ENCODE measurements around the gene FCAMR. TPM values are rescaled to one million over a fixed set of nuclear protein-coding genes. Genes with fewer than 3 reads are reported as not detected.

FCAMR gene
- polyA plus RNA-seq, 3 donors = not detected

DNA sequence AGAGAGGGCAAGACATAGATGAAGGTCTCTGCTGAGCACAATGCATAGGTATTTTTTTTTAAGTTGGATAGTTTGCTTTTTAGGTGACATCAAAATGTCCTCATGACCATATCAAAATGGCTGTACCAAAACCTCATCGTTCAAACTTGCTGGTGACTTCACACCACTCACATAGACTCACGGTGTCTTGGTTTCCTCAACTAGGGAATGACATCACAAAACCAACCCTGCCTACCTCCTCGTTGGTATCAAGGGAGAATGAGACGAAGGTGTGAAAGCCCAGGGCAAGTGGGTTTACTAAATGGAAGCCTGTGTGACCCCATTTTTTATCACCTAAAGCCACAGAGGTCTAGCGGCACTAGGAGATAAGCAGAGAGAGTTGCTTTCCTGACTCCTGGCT lies 25.6 kb downstream of the FCAMR start:
- Histone ChIP-seq H2AFZ (ENCODE audit: insufficient read depth, low read depth, low read length, poor library complexity, severe bottlenecking) (no peak overlapping the region), H3K36me3 (replicated peaks in 1 of 2; ENCODE audit: control insufficient read depth in 1 of 2, insufficient read depth in 2 of 2, low read length in 2 of 2) (no peaks in the 10 kb centered on the region), H3K27me3 (ENCODE audit: control insufficient read depth in 2 of 2, insufficient read depth in 2 of 2, low read length in 2 of 2) (peaks cover 0 to 2% of the 10 kb centered on the region in 2 donors), H4K20me1 (ENCODE audit: insufficient read depth, low read length) (no peaks in the 10 kb centered on the region), H3K79me2 (ENCODE audit: insufficient read depth, low read length) (no peaks in the 10 kb centered on the region), H3K9ac (ENCODE audit: insufficient read depth, low read length, poor library complexity, severe bottlenecking) (no peak overlapping the region), H3K4me2 (replicated peaks; ENCODE audit: extremely low read depth, low read length, poor library complexity, severe bottlenecking) (no peak overlapping the region), H3K4me1 (ENCODE audit: control insufficient read depth in 1 of 2, insufficient read depth in 2 of 2, low read length in 2 of 2) (peaks cover 19 to 26% of the 10 kb centered on the region in 2 donors), H3K9me3 (replicated peaks in 1 of 2; ENCODE audit: control insufficient read depth in 1 of 2, insufficient read depth in 1 of 2, low read length in 2 of 2) (no peaks in the 10 kb centered on the region), H3K27ac (ENCODE audit: low read depth in 1 of 2, low read length in 2 of 2) (no peak overlapping the region), H3K4me3 (replicated peaks in 1 of 3; ENCODE audit: low read depth in 2 of 3, low read length in 3 of 3) (no peak overlapping the region)
- 100% methylated on average over 1 of the region's 5 CpGs for WGBS (ENCODE audit: insufficient coverage)
- Mint-ChIP-seq H3K4me3 (no peak overlapping the region), H3K27me3 (ENCODE audit: low read depth in 3 of 3) (peaks cover 10 to 21% (median 11%) of the 10 kb centered on the region in 3 donors), H3K4me1 (peaks cover 22% of the 10 kb centered on the region), H3K9me3 (peaks cover 0 to under 1% (median 0%) of the 10 kb centered on the region in 7 donors), H3K27ac (no peak overlapping the region), H3K36me3 (no peaks in the 10 kb centered on the region)
- intact Hi-C loops (cut with micrococcal nuclease) = no loop called here
- TF ChIP-seq, protein P1, sequence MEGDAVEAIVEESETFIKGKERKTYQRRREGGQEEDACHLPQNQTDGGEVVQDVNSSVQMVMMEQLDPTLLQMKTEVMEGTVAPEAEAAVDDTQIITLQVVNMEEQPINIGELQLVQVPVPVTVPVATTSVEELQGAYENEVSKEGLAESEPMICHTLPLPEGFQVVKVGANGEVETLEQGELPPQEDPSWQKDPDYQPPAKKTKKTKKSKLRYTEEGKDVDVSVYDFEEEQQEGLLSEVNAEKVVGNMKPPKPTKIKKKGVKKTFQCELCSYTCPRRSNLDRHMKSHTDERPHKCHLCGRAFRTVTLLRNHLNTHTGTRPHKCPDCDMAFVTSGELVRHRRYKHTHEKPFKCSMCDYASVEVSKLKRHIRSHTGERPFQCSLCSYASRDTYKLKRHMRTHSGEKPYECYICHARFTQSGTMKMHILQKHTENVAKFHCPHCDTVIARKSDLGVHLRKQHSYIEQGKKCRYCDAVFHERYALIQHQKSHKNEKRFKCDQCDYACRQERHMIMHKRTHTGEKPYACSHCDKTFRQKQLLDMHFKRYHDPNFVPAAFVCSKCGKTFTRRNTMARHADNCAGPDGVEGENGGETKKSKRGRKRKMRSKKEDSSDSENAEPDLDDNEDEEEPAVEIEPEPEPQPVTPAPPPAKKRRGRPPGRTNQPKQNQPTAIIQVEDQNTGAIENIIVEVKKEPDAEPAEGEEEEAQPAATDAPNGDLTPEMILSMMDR (IDR thresholded peaks at IDR 0.05) = no peak
- no peak for DNase-seq

DNA sequence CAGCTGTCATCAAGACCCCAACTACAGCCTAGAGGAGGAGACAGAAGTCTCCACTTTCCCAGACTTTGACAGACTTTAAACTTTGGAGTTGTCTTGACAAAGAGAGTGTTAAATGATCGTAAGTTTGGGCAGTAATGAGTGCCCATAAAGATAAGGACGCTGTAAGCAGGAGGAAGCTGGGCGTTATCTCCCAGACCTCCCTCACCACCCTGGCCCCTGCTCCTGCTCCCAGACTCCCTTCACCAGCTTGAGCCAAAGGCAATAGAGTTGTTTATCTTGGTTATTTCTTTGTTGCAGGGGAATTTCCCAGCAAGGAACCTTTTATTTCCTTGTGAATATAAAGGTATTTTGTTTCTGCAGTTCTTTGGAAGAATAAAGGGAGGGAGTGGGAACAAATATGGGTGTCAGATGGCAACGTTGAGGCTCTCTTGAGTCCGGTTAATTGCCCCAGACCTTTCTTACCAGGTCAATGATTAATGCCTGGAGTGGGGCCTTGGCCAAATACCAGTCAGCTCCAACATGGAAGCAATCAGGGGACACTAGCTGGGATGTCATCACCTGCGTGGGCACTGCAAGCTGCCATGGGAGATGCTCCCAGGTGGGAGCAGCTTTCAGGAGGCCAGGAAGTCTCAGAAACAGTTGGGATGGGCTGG lies 28.4 kb downstream of the FCAMR start:
- Histone ChIP-seq H3K4me2 (replicated peaks; ENCODE audit: extremely low read depth, low read length, poor library complexity, severe bottlenecking) (no peak overlapping the region), H3K9ac (ENCODE audit: insufficient read depth, low read length, poor library complexity, severe bottlenecking) (no peak overlapping the region), H3K27me3 (ENCODE audit: control insufficient read depth in 2 of 2, insufficient read depth in 2 of 2, low read length in 2 of 2) (peaks cover 0 to 2% of the 10 kb centered on the region in 2 donors), H3K9me3 (replicated peaks in 1 of 2; ENCODE audit: control insufficient read depth in 1 of 2, insufficient read depth in 1 of 2, low read length in 2 of 2) (no peaks in the 10 kb centered on the region), H3K36me3 (replicated peaks in 1 of 2; ENCODE audit: control insufficient read depth in 1 of 2, insufficient read depth in 2 of 2, low read length in 2 of 2) (no peaks in the 10 kb centered on the region), H3K27ac (ENCODE audit: low read depth in 1 of 2, low read length in 2 of 2) (no peak overlapping the region), H3K4me3 (replicated peaks in 1 of 3; ENCODE audit: low read depth in 2 of 3, low read length in 3 of 3) (no peak overlapping the region), H4K20me1 (ENCODE audit: insufficient read depth, low read length) (no peaks in the 10 kb centered on the region), H3K4me1 (ENCODE audit: control insufficient read depth in 1 of 2, insufficient read depth in 2 of 2, low read length in 2 of 2) (peaks cover 4 to 5% of the 10 kb centered on the region in 2 donors), H2AFZ (ENCODE audit: insufficient read depth, low read depth, low read length, poor library complexity, severe bottlenecking) (no peak overlapping the region), H3K79me2 (ENCODE audit: insufficient read depth, low read length) (no peaks in the 10 kb centered on the region)
- peaks cover 7% of the 10 kb centered on the region for H3K4me1 Mint-ChIP-seq
- H3K9me3 Mint-ChIP-seq = no peaks in the 10 kb centered on the region
- no peak overlapping the region for H3K4me3 Mint-ChIP-seq
- H3K36me3 Mint-ChIP-seq = no peaks in the 10 kb centered on the region
- no peak for DNase-seq
- 100% methylated on average over 1 of the region's 6 CpGs for WGBS (ENCODE audit: insufficient coverage)
- intact Hi-C loops (cut with micrococcal nuclease) = no loop called here
- TF ChIP-seq, protein P1 (IDR thresholded peaks at IDR 0.05) = no peak
- H3K27ac Mint-ChIP-seq = no peak overlapping the region
- H3K27me3 Mint-ChIP-seq (ENCODE audit: low read depth in 3 of 3) = peaks cover 10 to 22% (median 11%) of the 10 kb centered on the region in 3 donors

Measured in CD14-positive monocyte (primary cell).